ENCODE results near the gene BCR.

BCR gene

GRCh38 chr22:23150762-23151161 is 29.5 kb upstream of the BCR start:
- DNase-seq (ENCODE audit: low read depth in 2 of 3, low spot score in 2 of 3): no peak

- DNase-seq (ENCODE audit: low read depth in 2 of 3, low spot score in 2 of 3): no peak
Observed at GRCh38 chr22:23151827-23152226, 28.5 kb upstream of the BCR start.

GRCh38 chr22:23152238-23153114 is 27.8 kb upstream of the BCR start:
- no peak for DNase-seq (ENCODE audit: low read depth in 2 of 3, low spot score in 2 of 3)

- DNase-seq (ENCODE audit: low read depth in 2 of 3, low spot score in 2 of 3): no peak
Observed at GRCh38 chr22:23153994-23154393, 26.3 kb upstream of the BCR start.

- DNase-seq (ENCODE audit: low read depth in 2 of 3, low spot score in 2 of 3): no peak
Observed at GRCh38 chr22:23154461-23154860, 25.8 kb upstream of the BCR start.

- no peak for DNase-seq (ENCODE audit: low read depth in 2 of 3, low spot score in 2 of 3)
Observed at GRCh38 chr22:23155143-23155542, 25.2 kb upstream of the BCR start.

GRCh38 chr22:23155831-23156230 is 24.5 kb upstream of the BCR start:
- DNase-seq (ENCODE audit: low read depth in 2 of 3, low spot score in 2 of 3): no peak

GRCh38 chr22:23156286-23156685 is 24.0 kb upstream of the BCR start:
- DNase-seq (ENCODE audit: low read depth in 2 of 3, low spot score in 2 of 3): no peak

- DNase-seq (ENCODE audit: low read depth in 2 of 3, low spot score in 2 of 3): no peak
Observed at GRCh38 chr22:23157560-23158515, 22.5 kb upstream of the BCR start.

GRCh38 chr22:23158516-23159290 is 21.6 kb upstream of the BCR start:
- no peak for DNase-seq (ENCODE audit: low read depth in 2 of 3, low spot score in 2 of 3)

- no peak for DNase-seq (ENCODE audit: low read depth in 2 of 3, low spot score in 2 of 3)
Observed at GRCh38 chr22:23159291-23159630, 21.0 kb upstream of the BCR start.

- DNase-seq (ENCODE audit: low read depth in 2 of 3, low spot score in 2 of 3): no peak
Observed at GRCh38 chr22:23161029-23161428, 19.3 kb upstream of the BCR start.

- no peak for DNase-seq (ENCODE audit: low read depth in 2 of 3, low spot score in 2 of 3)
Observed at GRCh38 chr22:23161574-23161973, 18.7 kb upstream of the BCR start.

GRCh38 chr22:23163665-23164064 is 16.6 kb upstream of the BCR start:
- no peak for DNase-seq (ENCODE audit: low read depth in 2 of 3, low spot score in 2 of 3)

GRCh38 chr22:23164091-23164490 is 16.2 kb upstream of the BCR start:
- no peak for DNase-seq (ENCODE audit: low read depth in 2 of 3, low spot score in 2 of 3)

GRCh38 chr22:23166042-23166831 is 14.1 kb upstream of the BCR start:
- no peak for DNase-seq (ENCODE audit: low read depth in 2 of 3, low spot score in 2 of 3)

GRCh38 chr22:23166841-23167616 is 13.3 kb upstream of the BCR start:
- no peak for DNase-seq (ENCODE audit: low read depth in 2 of 3, low spot score in 2 of 3)

GRCh38 chr22:23168391-23169042 is 11.8 kb upstream of the BCR start:
- no peak for DNase-seq (ENCODE audit: low read depth in 2 of 3, low spot score in 2 of 3)

GRCh38 chr22:23169043-23169406 is 11.3 kb upstream of the BCR start:
- DNase-seq (ENCODE audit: low read depth in 2 of 3, low spot score in 2 of 3): no peak
